ENCODE measurements around the gene ATXN1.

GRCh38 chr6:16760516-16761470 lies at the start of gene ATXN1:
- TF ChIP-seq POLR2AphosphoS5 (IDR thresholded peaks at IDR 0.05; ENCODE audit: low read depth), result no peak
- TF ChIP-seq, protein P1, sequence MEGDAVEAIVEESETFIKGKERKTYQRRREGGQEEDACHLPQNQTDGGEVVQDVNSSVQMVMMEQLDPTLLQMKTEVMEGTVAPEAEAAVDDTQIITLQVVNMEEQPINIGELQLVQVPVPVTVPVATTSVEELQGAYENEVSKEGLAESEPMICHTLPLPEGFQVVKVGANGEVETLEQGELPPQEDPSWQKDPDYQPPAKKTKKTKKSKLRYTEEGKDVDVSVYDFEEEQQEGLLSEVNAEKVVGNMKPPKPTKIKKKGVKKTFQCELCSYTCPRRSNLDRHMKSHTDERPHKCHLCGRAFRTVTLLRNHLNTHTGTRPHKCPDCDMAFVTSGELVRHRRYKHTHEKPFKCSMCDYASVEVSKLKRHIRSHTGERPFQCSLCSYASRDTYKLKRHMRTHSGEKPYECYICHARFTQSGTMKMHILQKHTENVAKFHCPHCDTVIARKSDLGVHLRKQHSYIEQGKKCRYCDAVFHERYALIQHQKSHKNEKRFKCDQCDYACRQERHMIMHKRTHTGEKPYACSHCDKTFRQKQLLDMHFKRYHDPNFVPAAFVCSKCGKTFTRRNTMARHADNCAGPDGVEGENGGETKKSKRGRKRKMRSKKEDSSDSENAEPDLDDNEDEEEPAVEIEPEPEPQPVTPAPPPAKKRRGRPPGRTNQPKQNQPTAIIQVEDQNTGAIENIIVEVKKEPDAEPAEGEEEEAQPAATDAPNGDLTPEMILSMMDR (IDR thresholded peaks at IDR 0.05; ENCODE audit: insufficient read depth, low read length), result no peak

Data from HL-60 (cell line).